Neural progenitor cell (in vitro differentiated cells): Measurements from ENCODE around the gene IGDCC3. TPM values are rescaled to one million over a fixed set of nuclear protein-coding genes. Genes with fewer than 3 reads are reported as not detected.
A peak's percentile ranks its signal among the peaks of the same experiment; 100 is the strongest.

Experiments used
- DNase-seq: peaks from one replicate; pipeline ENCODE4 v3.0.0-alpha.2; 2016; ENCODE audit warnings: low spot score
- H2AFZ ChIP-seq: fragments of 200-600 bp; sonication (generic); replicated peaks from 2 replicates; pipeline ENCODE4 v1.6.1; 2016; ENCODE audit warnings: antibody characterized with exemption
- H3F3A ChIP-seq: fragments of 200-600 bp; sonication (generic); 2 replicates; pipeline ENCODE4 v1.6.1; 2016; ENCODE audit warnings: antibody characterized with exemption, low read depth
- H3K27ac ChIP-seq: fragments of 200-600 bp; sonication (generic); 2 replicates; pipeline ENCODE4 v1.5.1; 2016; ENCODE audit warnings: mild to moderate bottlenecking
- H3K27me3 ChIP-seq: fragments of 200-600 bp; sonication (generic); 2 replicates; pipeline ENCODE4 v1.6.1; 2016; ENCODE audit warnings: mild to moderate bottlenecking, moderate library complexity
- H3K36me3 ChIP-seq: fragments of 200-600 bp; sonication (generic); 2 replicates; pipeline ENCODE4 v1.5.1; 2016
- H3K4me1 ChIP-seq: fragments of 200-600 bp; sonication (generic); 2 replicates; pipeline ENCODE4 v1.6.1; 2016; ENCODE audit warnings: mixed run types
- H3K4me2 ChIP-seq: fragments of 200-600 bp; sonication (generic); 2 replicates; pipeline ENCODE4 v1.6.1; 2016
- H3K4me3 ChIP-seq: fragments of 200-600 bp; sonication (generic); 2 replicates; pipeline ENCODE4 v1.5.1; 2016
- H3K79me2 ChIP-seq: fragments of 200-600 bp; sonication (generic); 2 replicates; pipeline ENCODE4 v1.6.1; 2016; ENCODE audit warnings: low read depth
- H3K9ac ChIP-seq: fragments of 200-600 bp; sonication (generic); 2 replicates; pipeline ENCODE4 v1.6.1; 2016
- H3K9me3 ChIP-seq: fragments of 200-600 bp; sonication (generic); 2 replicates; pipeline ENCODE4 v1.5.1; 2016; ENCODE audit warnings: low read depth
- H4K20me1 ChIP-seq: fragments of 200-600 bp; sonication (generic); 2 replicates; pipeline ENCODE4 v1.6.1; 2016; ENCODE audit warnings: low read depth
- H3K27ac Mint-ChIP-seq: 3 replicates; pipeline ENCODE4 v1.8.0; 2021; ENCODE audit warnings: mixed read lengths
- H3K27me3 Mint-ChIP-seq: 2 replicates; pipeline ENCODE4 v1.8.0; 2022; ENCODE audit warnings: low read depth, mild to moderate bottlenecking, inconsistent platforms, moderate library complexity, mixed read lengths; ENCODE audit not compliant: insufficient read depth
- H3K36me3 Mint-ChIP-seq: 3 replicates; pipeline ENCODE4 v1.8.0; 2021; ENCODE audit warnings: mixed read lengths
- H3K4me1 Mint-ChIP-seq: 3 replicates; pipeline ENCODE4 v1.8.0; 2021; ENCODE audit warnings: mixed read lengths
- H3K4me3 Mint-ChIP-seq: 3 replicates; pipeline ENCODE4 v1.8.0; 2021; ENCODE audit warnings: mild to moderate bottlenecking, moderate library complexity, mixed read lengths
- H3K9me3 Mint-ChIP-seq: 3 replicates; pipeline ENCODE4 v1.8.0; 2020; ENCODE audit warnings: mixed read lengths
- CTCF ChIP-seq: fragments of 200-600 bp; sonication (generic); IDR thresholded peaks from 2 replicates; pipeline ENCODE4 v1.5.1; 2017; ENCODE audit warnings: antibody characterized with exemption, mild to moderate bottlenecking
- EZH2 ChIP-seq: fragments of 200-600 bp; sonication (generic); IDR thresholded peaks from 2 replicates; pipeline ENCODE4 v1.6.1; 2017; ENCODE audit warnings: antibody characterized with exemption, mild to moderate bottlenecking, moderate library complexity
- EZH2phosphoT487 ChIP-seq: fragments of 200-600 bp; sonication (generic); IDR thresholded peaks from 2 replicates; pipeline ENCODE4 v1.6.1; 2017; ENCODE audit warnings: antibody characterized with exemption
- total RNA-seq: library from RNA; depleted of rRNA; stranded (reverse); fragments of >200 nt; gene quantifications from 2 replicates; pipeline ENCODE4 v1.2.3, GENCODE V29; 2015; ENCODE audit warnings: low replicate concordance

The IGDCC3 gene
- total RNA-seq, 1 donor from 2014 or later = 15.8 TPM

GRCh38 chr15:65386886-65387285, 9.1 kb upstream of the IGDCC3 start:
- no peaks in the 10 kb centered on the region for H3K9me3 ChIP-seq
- no peaks in the 10 kb centered on the region for H3K27me3 ChIP-seq
- H3K36me3 ChIP-seq = no peaks in the 10 kb centered on the region
- no peak for DNase-seq
- no peak overlapping the region for H3K27ac ChIP-seq
- no peaks in the 10 kb centered on the region for H4K20me1 ChIP-seq
- Mint-ChIP-seq H3K27ac (no peak overlapping the region), H3K27me3 (no peaks in the 10 kb centered on the region), H3K36me3 (peaks cover 19% of the 10 kb centered on the region), H3K9me3 (no peaks in the 10 kb centered on the region), H3K4me1 (peaks cover 35% of the 10 kb centered on the region), H3K4me3 (no peak overlapping the region)
- H3K4me3 ChIP-seq = no peak overlapping the region
- H3K9ac ChIP-seq = no peak overlapping the region
- H2AFZ ChIP-seq = no peak overlapping the region
- H3K4me1 ChIP-seq = peaks cover 12% of the 10 kb centered on the region
- TF ChIP-seq CTCF = no peak
- no peaks in the 10 kb centered on the region for H3K79me2 ChIP-seq
- peaks cover 21% of the 10 kb centered on the region for H3F3A ChIP-seq
- no peak overlapping the region for H3K4me2 ChIP-seq

- TF ChIP-seq CTCF (no peak), EZH2phosphoT487 (no peak), EZH2 (no peak)
- Histone ChIP-seq H3K4me1 (peaks cover 12% of the 10 kb centered on the region), H3K27ac (no peak overlapping the region), H3K9me3 (no peaks in the 10 kb centered on the region), H3F3A (peaks cover 23% of the 10 kb centered on the region), H4K20me1 (no peaks in the 10 kb centered on the region), H3K4me3 (no peak overlapping the region), H3K4me2 (no peak overlapping the region), H3K27me3 (no peaks in the 10 kb centered on the region), H3K9ac (no peak overlapping the region), H3K36me3 (no peaks in the 10 kb centered on the region), H3K79me2 (no peaks in the 10 kb centered on the region), H2AFZ (no peak overlapping the region)
- Mint-ChIP-seq H3K27ac (no peak overlapping the region), H3K4me3 (peak overlapping the region; percentile 30), H3K36me3 (peaks cover 19% of the 10 kb centered on the region), H3K4me1 (peaks cover 39% of the 10 kb centered on the region), H3K27me3 (no peaks in the 10 kb centered on the region), H3K9me3 (no peaks in the 10 kb centered on the region)
- no peak for DNase-seq
Measured at GRCh38 chr15:65386376-65386775, 8.6 kb upstream of the IGDCC3 start.

- TF ChIP-seq CTCF (no peak), EZH2phosphoT487 (no peak), EZH2 (no peak)
- Histone ChIP-seq H3K27me3 (no peaks in the 10 kb centered on the region), H3K9me3 (no peaks in the 10 kb centered on the region), H3K36me3 (no peaks in the 10 kb centered on the region), H3K27ac (no peak overlapping the region), H3K4me2 (no peak overlapping the region), H2AFZ (no peak overlapping the region), H3K4me1 (peaks cover 12% of the 10 kb centered on the region), H3K4me3 (no peak overlapping the region), H3F3A (peaks cover 25% of the 10 kb centered on the region), H3K9ac (no peak overlapping the region), H3K79me2 (no peaks in the 10 kb centered on the region), H4K20me1 (no peaks in the 10 kb centered on the region)
- no peak for DNase-seq
- H3K4me3 Mint-ChIP-seq = no peak overlapping the region
- peaks cover 19% of the 10 kb centered on the region for H3K36me3 Mint-ChIP-seq
- H3K9me3 Mint-ChIP-seq = no peaks in the 10 kb centered on the region
- no peaks in the 10 kb centered on the region for H3K27me3 Mint-ChIP-seq
- H3K27ac Mint-ChIP-seq = no peak overlapping the region
- peaks cover 39% of the 10 kb centered on the region for H3K4me1 Mint-ChIP-seq
Measured at GRCh38 chr15:65385870-65386258, 8.1 kb upstream of the IGDCC3 start.
